Dermis blood vessel endothelial cell (primary cell): ENCODE measurements around the gene VWA8. TPM values are rescaled to one million over a fixed set of nuclear protein-coding genes. Genes with fewer than 3 reads are reported as not detected.

ENCODE experiments used
- DNase-seq: peaks from one replicate; pipeline ENCODE4 v3.0.0; 2010
- total RNA-seq: library from RNA; depleted of rRNA; stranded (reverse); fragments of >200 nt; gene quantifications from 2 replicates; pipeline ENCODE4 v1.2.3, GENCODE V29; 2014

Gene VWA8
- 12.6 and 14.0 TPM in 2 replicates for total RNA-seq

DNA sequence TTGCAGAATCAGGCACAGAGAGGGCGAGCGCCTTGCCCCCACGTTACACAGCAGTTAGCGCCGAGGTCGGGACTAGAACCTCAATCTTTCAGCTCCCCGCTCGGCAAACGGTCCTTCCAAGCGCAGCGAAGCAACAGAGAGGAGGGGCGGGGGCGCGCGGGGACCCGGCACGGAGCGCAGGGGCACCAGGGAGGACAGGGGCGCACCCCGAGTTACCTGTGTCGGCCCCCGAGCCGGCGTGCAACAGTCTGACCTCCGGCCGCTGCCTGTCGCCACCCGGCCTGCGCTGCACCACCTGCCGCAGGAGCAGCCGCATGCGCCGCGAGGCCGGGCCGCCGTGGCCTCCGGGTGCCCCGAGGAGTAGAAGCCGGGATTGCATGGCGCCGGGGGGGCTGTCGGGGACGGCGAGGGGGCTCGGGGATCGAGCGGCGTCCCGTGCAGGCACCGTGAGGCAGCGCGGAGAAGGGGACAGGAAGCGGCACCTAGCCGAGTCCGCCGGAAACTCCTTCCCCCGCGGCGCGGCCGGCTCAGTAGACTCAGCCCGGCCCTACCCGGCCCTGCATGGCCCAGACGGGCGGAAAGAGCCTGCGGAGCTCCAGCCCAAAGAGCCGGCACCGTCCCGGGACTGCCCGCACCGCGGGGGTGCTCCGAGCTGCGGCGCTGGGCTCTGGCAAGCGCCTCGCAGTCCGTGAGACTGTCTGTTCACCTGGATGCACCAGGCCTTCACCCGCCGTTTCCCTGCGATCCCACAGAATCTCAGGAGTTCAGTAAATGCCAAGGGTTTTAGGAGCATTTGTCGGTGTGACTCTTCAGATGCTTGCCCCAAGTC lies at the start of gene VWA8:
Gene VWA8 (minus strand): TSS at position 473 of the 829 bp plus-strand sequence. CDS start 94 bp downstream, at position 379.
- DNase-seq: peak; percentile 72

DNA sequence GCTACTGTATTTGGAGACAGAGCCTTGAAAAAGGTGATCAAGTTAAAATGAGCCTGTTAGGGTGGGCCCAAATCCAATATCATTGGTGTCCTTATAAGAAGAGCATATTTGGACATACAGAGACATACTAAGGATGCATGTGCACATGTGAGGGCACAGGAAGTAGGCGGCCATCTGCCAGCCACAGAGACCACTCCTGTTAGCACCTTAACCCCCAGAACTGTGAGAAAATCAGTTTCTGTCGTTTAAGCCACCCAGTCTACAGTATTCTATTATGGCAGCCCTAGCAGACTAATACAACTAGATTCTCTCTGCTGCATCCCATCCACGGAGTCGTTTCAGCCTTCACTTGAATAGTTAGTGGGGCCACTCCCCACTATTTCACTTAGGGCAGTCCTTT lies 48.1 kb upstream of the VWA8 start:
- no peak for DNase-seq

DNA sequence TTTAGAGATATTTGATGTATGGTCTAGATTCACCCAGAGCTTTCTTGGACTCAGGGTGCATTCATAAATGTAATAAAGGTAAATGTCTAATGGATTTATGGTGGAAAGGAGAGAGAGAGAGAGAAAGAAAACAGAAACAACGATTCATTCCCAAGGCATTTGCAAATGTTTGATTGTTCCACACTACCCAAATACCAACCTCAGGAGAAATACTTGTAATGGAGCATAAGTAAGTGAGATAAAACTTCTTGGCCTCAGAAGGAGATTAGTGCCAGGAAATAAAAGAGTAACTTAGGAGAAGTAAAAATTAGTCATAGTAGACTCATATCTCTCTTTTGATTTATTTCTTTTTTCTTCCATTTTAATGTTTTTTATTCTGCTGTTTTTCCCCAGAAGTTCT lies 46.9 kb upstream of the VWA8 start:
- no peak for DNase-seq

DNA sequence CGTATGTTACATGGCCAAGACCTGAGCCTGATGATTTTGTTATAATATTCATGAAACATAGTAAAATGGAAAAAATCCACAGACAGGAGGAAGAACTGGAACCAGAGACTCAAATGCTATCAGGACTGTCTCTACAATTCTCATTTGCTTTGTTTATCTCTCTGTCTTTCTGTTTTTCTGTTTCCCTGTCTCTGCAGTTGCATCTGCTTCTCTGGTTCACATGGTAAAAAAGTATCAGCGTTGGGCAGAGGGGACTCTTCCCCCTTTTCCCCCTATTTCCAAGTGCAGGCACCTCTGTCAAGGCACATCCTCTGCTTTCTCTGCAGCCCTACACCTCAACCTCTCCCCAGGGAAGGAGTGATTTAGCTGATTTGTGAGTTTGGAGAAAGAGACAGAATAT lies 41.2 kb upstream of the VWA8 start:
- DNase-seq: no peak

DNA sequence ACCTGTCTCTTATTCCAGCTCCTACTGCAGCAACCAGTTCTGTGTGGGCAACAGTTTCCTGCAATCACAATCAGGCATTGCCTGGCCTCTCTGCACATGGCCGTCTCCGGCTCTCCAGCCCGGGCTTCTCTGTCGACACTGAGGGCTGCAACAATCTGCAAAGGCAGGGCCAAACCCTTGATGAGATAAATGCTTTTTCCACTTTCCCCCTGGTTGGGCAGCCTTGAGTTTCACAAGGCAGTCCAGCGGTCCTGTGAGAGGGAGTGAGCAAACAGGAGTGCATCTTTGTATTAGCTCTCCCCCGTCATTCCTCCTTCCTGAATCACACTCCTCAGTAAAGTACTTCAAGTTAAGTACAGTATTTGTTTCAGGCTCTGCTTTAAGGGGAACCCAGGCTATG lies 40.7 kb upstream of the VWA8 start:
- no peak for DNase-seq

DNA sequence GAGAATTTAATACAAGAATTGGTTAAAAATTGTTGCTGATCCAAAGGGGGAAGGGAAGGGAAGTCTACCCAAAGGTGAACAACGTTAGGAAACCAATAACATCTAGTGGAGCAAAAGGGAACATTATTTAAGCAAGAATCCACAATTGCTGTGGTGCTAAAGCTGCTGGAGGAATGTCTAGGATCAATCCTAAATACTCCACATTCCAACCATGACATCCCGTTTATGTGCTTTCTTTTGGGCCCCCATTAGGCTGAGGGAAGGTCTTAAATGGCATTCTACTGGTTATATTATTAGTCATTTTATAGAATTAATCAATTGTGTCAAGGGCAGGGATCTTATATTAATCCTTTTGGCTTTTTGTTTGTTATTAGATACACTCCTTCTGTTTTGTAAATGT lies 39.9 kb upstream of the VWA8 start:
- DNase-seq: no peak

DNA sequence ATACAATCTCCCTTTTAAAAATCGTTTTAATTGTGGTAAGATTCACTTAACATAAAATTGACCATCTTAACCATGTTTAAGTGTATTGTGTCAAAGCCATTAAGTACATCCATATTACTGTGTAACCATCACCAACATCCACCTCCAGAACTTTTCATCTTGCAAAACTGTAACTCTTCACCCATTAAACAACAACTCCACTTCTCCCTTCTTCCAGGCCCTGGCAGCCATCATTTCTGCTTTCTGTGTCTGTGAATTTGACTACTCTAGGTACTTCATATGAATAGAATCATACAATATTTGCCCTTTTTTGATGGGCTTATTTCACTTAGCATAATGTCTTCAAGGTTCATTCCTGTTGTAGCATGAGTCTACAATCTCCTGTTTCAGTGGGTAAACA lies 36.5 kb upstream of the VWA8 start:
- DNase-seq: no peak

DNA sequence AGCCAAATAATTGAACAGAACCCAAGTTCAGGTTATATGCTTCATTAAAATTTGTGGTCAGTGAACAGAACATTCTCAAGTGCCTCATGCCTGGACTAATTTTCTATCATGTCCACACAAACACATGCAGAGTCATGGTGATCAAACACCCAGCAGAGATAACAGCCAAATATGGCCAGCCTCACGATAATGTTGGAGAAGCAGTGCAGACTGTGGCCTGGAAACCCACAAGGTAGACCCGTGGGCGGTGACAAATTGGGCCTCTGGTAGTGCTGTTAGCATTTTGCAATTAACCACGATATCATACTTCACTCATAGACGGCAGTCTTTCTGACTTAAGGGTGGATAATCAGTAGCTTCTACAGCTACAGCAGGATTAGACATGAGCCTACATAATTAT lies 35.0 kb upstream of the VWA8 start:
- no peak for DNase-seq

DNA sequence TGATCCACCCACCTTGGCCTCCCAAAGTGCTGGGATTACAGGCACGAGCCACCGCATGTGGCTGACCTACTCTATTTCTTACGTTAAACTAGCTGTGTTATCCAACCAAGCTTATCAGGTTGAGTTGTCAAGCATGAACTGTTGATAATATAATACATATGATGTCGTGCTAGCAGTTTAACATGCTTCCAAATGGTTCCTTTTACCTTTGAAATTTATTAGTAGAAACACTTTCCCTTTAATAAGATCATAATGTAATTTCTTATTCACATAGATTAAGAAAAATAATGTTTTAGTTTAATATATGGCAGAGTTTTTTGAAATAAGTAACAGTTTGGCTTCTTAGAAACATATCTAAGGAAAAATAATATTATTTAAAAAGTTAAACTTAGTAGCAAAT lies 34.4 kb upstream of the VWA8 start:
- DNase-seq: no peak

DNA sequence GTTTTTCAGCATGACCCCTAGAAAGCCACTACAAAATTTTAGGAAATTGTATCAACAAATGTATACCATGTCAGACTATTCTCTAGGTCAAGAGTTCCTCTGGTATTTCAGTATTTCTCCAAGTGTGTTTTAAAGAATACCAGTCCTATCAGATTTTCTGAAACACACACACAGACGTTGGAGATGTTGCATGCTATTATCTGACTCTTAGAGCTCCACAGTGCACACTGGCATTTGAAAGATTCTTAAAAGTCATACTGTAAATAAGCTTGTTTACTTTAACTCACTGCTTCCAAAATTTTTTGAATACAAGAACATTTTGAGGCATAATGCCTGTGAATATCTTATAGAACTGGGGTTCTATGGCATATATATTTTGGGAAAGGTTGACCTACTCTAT lies 33.8 kb upstream of the VWA8 start:
- DNase-seq: no peak

DNA sequence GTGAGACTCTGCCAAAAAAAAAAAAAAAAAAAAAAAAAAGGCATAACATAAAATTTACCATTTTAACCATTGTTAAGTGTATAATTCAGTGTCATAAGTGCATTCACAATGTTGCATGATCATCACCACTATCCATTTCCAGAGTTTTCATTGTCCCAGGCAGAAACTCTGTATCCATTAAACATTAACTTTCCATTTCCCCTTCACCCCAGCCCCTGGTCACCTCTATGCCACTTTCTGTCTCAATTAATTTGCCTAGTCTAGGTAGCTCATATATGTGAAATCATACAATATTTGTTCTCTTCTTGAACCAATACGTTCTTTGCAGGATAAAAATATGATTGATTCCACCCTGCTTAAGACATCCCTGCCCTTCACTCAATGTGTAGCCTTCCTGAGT lies 31.0 kb upstream of the VWA8 start:
- DNase-seq: no peak

DNA sequence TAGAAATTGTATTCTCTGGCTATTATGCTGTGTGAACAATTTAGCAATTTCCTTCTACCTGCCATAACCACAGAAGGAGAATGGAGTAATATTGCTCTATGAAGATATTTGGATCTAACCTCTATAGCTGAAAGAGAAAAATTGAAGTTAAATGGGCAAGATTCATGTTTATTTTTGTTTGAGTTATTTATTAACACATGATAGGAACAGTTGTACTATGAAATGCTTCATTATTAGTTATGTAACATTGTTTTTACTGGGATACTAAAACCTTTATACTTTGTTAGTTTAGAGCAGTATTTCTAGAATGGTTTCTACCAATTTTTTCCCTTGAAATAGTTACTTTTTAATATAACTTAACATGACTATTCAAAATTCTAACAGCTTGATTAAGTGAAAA lies 27.3 kb upstream of the VWA8 start:
- DNase-seq: no peak

DNA sequence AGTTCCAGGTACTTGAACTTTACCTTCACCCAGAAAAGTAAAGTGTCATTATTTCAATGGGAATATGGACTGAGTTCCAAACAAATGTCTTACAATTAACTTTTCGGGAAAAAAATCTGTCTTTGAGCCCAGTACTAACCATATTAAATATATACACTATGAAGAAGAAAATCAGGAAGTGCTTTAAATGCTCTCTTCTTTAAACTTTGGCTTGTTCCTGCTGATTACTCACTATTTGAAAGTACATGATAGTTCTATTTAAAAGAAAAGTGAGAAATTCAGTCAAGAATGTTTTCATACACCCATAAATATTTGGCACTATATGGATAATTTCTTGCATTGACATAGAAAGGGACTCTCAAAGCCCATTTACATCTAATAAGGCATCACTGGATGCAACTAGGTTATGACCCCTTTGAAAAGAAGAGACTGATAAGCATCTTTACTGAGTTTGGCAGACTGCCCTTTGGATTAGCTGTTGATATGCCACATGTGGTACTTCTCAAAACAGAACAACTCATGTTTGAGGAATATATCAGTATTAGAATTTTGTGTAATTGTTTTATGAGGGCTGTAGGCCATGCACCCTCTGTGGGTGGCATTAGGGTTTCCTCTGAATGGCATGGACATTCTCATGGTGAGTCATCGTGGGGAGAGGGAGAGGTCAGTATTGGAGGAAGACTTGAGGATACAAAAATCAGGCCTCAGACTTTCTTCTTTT lies 25.0 kb upstream of the VWA8 start:
- DNase-seq: no peak

DNA sequence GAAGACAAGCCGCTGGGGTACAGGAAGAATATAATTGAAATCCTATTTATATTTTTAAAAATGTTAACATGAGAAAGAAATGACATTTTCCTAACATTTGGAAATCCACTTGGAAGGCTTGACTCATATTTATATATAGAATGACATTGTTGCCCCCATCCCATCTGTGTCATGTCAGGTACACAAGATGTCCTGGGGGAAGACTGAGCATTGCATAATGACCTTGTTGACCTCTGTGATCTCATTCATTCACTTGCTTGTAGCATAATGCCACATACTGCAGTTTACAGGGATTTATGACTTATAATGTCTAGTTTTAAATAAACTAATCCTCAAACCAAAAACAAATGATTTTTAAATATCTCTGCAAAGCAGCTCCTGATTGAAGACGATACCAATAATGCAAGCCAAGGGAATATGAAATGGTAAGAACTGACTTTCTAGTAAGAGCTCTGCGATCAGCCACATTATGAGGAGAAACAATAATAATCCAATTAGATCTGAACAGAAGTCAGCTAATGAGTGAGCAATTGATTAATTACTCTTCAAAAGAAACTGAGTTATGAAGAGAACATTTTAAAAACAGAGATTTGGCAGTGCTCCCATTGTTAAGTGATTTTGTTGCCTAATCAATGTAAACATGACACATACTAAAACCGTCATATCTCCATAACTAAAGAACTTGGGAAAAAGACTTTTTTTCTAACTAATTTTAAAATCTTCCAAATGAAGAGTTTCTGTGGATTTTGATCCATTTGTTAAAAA lies 21.2 kb upstream of the VWA8 start:
- DNase-seq: no peak

DNA sequence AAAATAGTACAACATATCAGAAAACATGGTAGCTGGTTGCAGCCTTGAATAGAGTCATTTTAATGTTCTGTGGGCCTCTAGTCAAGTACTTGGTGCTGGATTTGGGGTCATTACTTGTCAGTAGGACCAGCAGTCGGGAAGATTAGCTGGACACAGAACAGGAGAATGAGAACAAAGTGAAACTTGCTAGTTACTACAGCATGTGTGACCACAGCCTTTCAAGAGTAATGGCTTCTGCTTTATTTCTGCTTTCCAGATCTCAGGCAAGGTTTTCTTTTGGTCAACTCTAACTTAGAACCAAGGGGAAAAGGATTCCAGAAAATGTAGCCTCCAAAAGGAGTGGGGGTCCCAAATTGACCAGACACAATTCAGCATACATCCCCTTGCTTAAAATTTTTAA lies 17.1 kb upstream of the VWA8 start:
- DNase-seq: no peak

DNA sequence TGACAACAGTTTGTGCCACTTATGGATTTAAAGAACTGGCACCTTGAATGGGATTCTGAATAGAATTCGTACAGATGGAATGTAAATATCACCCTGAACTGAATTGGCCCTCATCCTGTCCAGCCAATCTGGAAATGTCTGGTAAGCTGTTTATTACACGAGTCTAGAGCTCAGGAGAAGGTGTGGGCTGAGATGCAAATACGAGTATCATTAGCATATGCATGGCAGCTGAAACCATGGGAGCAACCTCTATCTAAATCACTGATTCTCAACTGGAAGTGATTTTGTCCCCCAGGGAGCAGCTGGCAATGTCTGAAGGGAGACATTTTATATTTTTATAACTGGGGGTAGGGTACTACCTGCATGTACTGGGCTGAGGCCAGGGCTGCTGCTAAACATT lies 15.6 kb upstream of the VWA8 start:
- no peak for DNase-seq

DNA sequence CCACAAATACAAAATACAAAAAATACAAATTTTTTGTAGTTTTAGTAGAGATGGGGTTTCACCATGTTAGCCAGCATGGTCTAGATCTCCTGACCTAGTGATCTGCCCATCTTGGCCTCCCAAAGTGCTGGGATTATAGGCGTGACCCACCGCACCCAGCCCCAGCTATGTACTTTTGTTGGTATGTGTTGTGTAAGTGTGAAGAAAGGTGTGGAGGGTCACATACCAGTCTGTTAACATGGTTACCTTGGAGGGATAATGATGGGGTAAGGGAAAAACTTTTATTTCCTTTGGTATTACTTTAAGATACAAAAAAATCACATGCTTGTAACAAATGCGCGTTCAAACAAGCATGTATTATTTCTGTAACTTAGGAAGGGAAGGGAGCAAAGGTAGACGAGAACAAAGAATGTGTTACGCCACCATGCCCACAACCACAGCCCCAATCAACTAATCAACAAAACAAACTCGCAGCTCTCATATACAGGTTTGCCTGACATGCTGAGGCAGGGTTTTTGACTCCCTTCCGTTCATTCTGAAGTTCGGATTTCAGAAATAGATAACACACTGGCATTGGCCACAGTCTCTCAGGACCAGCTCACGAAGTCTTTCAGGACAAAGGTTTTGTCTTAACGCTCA lies 13.5 kb upstream of the VWA8 start:
- no peak for DNase-seq

DNA sequence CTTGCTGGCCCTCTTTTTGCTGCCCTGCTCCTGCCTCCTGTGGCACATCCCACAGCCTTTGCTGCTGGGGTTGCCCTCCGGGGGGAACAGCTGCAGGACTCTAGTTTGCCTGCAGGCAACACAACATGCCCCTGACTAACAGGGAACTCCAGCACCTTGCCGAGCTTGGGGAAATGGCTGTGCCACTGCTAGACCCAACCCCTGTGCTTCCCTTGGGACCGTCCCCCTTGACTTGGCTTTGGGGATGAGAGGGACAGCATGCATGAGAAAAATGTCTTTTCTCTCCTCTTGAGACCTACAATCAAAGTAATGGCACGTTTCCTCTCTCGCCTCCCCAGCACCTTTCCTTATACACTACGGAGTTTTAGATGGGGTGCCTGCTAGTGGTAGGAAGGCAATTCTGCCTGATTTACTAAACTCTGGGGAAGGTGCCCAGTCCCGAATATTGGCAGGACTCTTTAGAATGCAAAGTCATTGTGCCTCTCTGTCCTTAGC lies 12.4 kb upstream of the VWA8 start:
- DNase-seq: no peak

DNA sequence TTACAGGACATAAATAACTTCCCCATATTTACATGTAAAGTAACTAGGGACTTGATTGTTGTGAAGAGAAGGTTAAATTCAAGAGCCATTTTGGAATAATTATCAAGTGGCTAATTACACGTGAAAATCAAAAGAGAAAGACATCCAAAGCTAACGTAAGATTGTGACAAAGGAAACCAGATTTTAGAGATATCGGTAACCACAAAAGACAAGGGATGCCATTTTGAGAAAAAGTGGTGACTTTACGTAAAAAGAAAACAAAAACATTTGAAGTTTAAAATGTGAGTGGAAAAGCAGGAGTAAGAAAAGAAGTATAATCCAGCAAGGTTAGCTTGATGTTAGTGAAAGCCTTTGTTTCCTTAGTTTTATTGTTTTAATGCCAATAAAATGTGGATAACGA lies 10.9 kb upstream of the VWA8 start:
- DNase-seq: no peak

DNA sequence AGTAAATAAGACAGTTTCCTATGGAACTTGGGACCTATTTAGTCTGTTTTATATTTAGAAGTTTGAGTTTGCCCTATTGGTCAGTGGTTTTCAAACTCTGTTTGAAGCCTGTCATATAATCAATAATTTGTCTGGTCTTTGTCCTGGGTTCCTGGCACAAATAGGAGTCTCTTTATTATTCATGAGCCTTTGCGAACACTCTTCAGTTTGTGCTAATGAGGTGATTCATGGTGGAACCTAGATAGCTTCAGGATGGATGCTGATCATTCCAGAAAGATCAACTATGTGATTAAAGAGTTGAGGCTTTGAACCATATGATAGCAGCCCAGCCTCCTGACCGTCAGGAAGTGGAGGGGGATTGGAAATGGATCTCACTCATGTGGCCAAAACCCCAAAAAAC lies 10.0 kb upstream of the VWA8 start:
- DNase-seq: no peak

DNA sequence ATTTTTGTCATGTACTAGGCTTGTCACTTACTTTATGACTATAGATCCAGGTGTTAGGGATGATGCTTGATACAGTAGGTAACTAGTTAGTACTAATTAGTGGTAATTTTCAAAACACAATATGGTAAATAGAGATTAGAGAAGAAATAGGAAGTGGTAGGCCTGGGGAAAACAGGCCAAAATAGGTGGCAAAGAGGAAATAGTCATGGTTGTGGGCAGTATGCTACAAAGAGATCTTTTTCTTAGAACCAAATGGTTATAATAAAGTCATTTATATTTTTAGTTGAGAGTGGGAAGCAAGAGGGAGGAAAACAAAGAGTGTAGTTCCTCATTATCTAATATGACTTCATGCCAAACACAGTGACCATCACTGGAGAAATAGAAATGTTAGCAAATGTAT lies 9.1 kb upstream of the VWA8 start:
- no peak for DNase-seq

DNA sequence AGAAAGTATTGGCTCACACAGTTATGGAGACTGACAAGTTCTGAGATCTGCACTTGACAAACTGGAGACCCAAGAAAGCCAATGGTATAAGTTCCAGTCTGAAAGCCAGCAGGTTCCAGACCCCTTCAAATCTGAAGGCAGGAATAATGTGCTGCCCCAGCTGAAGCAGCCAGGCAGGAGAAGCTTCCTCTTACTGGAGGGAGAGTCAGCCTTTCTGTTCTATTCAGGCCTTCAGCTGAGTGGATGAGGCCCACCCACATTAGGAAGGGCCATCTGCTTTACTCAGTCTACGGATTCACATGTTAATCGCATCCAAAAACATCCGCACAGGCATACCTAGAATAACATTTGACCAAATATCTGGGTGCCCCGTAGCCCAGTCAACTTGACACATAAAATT lies 8.2 kb upstream of the VWA8 start:
- DNase-seq: no peak

DNA sequence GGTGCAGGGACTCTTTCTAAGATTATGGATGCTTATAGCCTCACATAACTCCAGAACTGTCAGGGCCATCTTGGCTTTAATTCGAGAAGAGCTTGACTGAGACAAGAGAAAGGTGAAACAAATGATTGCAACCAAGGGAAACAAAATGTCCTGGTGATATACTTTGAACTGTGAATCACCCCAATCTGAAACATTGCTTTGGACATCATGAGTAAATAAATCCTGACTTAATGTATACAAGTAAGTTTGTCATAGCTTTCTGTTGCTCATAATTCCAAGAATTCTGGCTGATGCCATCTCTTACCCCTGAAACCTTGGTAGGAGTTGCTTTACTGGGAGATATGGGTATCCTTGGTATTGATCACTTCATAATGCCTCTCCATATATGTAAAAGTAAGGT lies 5.8 kb upstream of the VWA8 start:
- DNase-seq: no peak
